Activated naive CD8-positive, alpha-beta T cell (primary cell): Measurements from ENCODE around the gene FEV.

ENCODE experiments used
- H3K27ac Mint-ChIP-seq: one replicate; pipeline ENCODE4 v1.8.0; 2021; ENCODE audit warnings: mixed read lengths
- H3K27me3 Mint-ChIP-seq: one replicate; pipeline ENCODE4 v1.8.0; 2021; ENCODE audit warnings: mixed read lengths
- H3K36me3 Mint-ChIP-seq: one replicate; pipeline ENCODE4 v1.8.0; 2021; ENCODE audit warnings: mixed read lengths
- H3K4me1 Mint-ChIP-seq: one replicate; pipeline ENCODE4 v1.8.0; 2021; ENCODE audit warnings: low read depth, mixed read lengths
- H3K4me3 Mint-ChIP-seq: one replicate; pipeline ENCODE4 v1.8.0; 2021; ENCODE audit warnings: mild to moderate bottlenecking, mixed read lengths
- H3K9me3 Mint-ChIP-seq: one replicate; pipeline ENCODE4 v1.8.0; 2021; ENCODE audit warnings: low read depth, mixed read lengths

FEV gene

DNA sequence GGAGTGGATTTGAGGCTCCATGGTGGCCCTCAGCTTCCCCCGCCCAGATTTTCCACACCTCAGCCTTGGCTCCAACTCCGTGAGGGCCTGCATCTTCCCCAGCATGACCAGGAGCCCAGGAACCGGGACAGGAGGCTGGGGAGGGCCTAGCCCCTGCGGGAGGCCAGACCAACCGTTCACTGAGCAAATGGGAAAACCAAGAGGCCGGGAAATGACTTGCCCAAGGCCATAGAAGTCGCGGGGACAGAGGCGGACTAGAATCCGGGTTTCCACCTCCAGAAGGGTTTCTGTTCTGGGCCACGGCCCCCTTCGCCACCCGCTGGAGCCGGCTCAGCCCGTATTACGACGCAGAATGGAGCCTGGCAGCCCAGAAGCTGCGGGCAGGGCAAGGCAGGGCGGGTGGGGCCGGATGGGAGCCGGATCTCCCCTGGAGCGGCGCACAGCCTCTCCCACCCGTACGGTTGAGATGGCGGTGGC lies 16.2 kb upstream of the FEV start:
- no peaks in the 10 kb centered on the region for H3K36me3 Mint-ChIP-seq
- peaks cover 32% of the 10 kb centered on the region for H3K27me3 Mint-ChIP-seq
- H3K4me3 Mint-ChIP-seq: peak overlapping the region; percentile 27

GRCh38 chr2:219000569-219000960 lies 15.6 kb upstream of the FEV start:
- H3K4me3 Mint-ChIP-seq: peak overlapping the region; percentile 27
- H3K27me3 Mint-ChIP-seq: peaks cover 34% of the 10 kb centered on the region
- H3K36me3 Mint-ChIP-seq: no peaks in the 10 kb centered on the region
- H3K9me3 Mint-ChIP-seq: no peaks in the 10 kb centered on the region
- no peak overlapping the region for H3K27ac Mint-ChIP-seq
- H3K4me1 Mint-ChIP-seq: peaks cover 10% of the 10 kb centered on the region

More for the DNA sequence above, 16.2 kb upstream of the FEV start:
- no peaks in the 10 kb centered on the region for H3K9me3 Mint-ChIP-seq
- H3K27ac Mint-ChIP-seq: no peak overlapping the region
- peaks cover 8% of the 10 kb centered on the region for H3K4me1 Mint-ChIP-seq

GRCh38 chr2:218999881-219000568 lies 15.0 kb upstream of the FEV start:
- H3K4me1 Mint-ChIP-seq: peaks cover 13% of the 10 kb centered on the region

GRCh38 chr2:218999021-218999880 lies 14.3 kb upstream of the FEV start:
- peaks cover 32% of the 10 kb centered on the region for H3K27me3 Mint-ChIP-seq
- no peak overlapping the region for H3K27ac Mint-ChIP-seq
- no peak overlapping the region for H3K4me3 Mint-ChIP-seq

More at GRCh38 chr2:218999881-219000568, 15.0 kb upstream of the FEV start:
- Mint-ChIP-seq H3K27me3 (peaks cover 35% of the 10 kb centered on the region), H3K36me3 (no peaks in the 10 kb centered on the region), H3K27ac (no peak overlapping the region), H3K4me3 (no peak overlapping the region), H3K9me3 (no peaks in the 10 kb centered on the region)

GRCh38 chr2:218998414-218999002 lies 13.5 kb upstream of the FEV start:
- peaks cover 13% of the 10 kb centered on the region for H3K4me1 Mint-ChIP-seq
- no peak overlapping the region for H3K4me3 Mint-ChIP-seq
- H3K36me3 Mint-ChIP-seq: no peaks in the 10 kb centered on the region
- H3K27me3 Mint-ChIP-seq: peaks cover 28% of the 10 kb centered on the region
- H3K27ac Mint-ChIP-seq: no peak overlapping the region
- no peaks in the 10 kb centered on the region for H3K9me3 Mint-ChIP-seq

More at GRCh38 chr2:218999021-218999880, 14.3 kb upstream of the FEV start:
- H3K9me3 Mint-ChIP-seq: no peaks in the 10 kb centered on the region
- peaks cover 13% of the 10 kb centered on the region for H3K4me1 Mint-ChIP-seq
- H3K36me3 Mint-ChIP-seq: no peaks in the 10 kb centered on the region

DNA sequence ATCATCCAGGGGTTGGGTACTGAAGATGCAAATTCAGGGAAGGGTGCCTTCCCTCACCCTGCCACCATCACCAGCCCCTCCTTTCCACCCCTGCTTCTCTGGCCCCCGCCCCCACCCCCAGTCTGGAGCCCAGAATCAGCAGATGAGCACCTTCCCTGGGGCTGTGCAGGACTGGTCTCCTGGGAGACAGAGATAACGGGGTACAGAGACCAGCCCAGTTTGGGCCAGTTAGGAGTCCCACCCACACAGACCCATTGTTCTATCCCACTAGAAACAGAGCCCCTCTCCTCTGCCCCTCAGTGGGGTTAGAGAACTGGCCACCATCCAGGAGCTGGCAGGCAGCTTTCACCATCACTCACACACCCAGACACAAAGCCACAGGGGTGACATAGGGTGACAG lies 12.7 kb upstream of the FEV start:
- Mint-ChIP-seq H3K4me1 (peaks cover 10% of the 10 kb centered on the region), H3K36me3 (no peaks in the 10 kb centered on the region), H3K27me3 (peaks cover 26% of the 10 kb centered on the region), H3K9me3 (no peaks in the 10 kb centered on the region), H3K27ac (no peak overlapping the region), H3K4me3 (no peak overlapping the region)

DNA sequence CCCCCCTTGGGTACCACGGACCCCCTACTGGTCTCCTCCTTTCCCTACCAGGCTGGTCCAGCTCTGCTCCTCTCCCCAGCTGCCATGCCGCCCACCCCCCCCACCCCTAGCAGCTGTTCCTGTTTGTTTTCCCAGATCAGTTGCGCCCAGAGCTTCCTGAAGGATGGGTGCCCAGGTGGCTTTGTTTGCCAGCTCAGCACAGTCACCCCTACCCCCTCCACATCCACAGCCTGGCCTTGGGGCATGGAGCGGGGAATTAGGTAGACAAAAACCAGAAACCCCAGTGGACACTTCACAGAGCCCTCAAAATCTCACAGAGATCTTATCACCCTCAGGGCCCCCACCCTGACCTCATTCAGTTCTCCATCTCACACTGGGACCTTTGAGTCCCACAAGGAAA lies 12.0 kb upstream of the FEV start:
- Mint-ChIP-seq H3K4me3 (no peak overlapping the region), H3K9me3 (no peaks in the 10 kb centered on the region), H3K27me3 (peaks cover 26% of the 10 kb centered on the region), H3K4me1 (peaks cover 9% of the 10 kb centered on the region), H3K36me3 (no peaks in the 10 kb centered on the region), H3K27ac (no peak overlapping the region)

GRCh38 chr2:218995972-218996711 lies 11.2 kb upstream of the FEV start:
- H3K27ac Mint-ChIP-seq: no peak overlapping the region
- H3K4me3 Mint-ChIP-seq: peak overlapping the region; percentile 47
- peaks cover 9% of the 10 kb centered on the region for H3K4me1 Mint-ChIP-seq
- H3K9me3 Mint-ChIP-seq: no peaks in the 10 kb centered on the region
- peaks cover 31% of the 10 kb centered on the region for H3K27me3 Mint-ChIP-seq
- H3K36me3 Mint-ChIP-seq: no peaks in the 10 kb centered on the region

GRCh38 chr2:218995561-218995960 lies 10.6 kb upstream of the FEV start:
- no peak overlapping the region for H3K4me3 Mint-ChIP-seq
- peak overlapping the region; percentile 46 for H3K27ac Mint-ChIP-seq
- H3K27me3 Mint-ChIP-seq: peaks cover 35% of the 10 kb centered on the region
- H3K9me3 Mint-ChIP-seq: no peaks in the 10 kb centered on the region
- H3K4me1 Mint-ChIP-seq: peaks cover 9% of the 10 kb centered on the region
- H3K36me3 Mint-ChIP-seq: no peaks in the 10 kb centered on the region

DNA sequence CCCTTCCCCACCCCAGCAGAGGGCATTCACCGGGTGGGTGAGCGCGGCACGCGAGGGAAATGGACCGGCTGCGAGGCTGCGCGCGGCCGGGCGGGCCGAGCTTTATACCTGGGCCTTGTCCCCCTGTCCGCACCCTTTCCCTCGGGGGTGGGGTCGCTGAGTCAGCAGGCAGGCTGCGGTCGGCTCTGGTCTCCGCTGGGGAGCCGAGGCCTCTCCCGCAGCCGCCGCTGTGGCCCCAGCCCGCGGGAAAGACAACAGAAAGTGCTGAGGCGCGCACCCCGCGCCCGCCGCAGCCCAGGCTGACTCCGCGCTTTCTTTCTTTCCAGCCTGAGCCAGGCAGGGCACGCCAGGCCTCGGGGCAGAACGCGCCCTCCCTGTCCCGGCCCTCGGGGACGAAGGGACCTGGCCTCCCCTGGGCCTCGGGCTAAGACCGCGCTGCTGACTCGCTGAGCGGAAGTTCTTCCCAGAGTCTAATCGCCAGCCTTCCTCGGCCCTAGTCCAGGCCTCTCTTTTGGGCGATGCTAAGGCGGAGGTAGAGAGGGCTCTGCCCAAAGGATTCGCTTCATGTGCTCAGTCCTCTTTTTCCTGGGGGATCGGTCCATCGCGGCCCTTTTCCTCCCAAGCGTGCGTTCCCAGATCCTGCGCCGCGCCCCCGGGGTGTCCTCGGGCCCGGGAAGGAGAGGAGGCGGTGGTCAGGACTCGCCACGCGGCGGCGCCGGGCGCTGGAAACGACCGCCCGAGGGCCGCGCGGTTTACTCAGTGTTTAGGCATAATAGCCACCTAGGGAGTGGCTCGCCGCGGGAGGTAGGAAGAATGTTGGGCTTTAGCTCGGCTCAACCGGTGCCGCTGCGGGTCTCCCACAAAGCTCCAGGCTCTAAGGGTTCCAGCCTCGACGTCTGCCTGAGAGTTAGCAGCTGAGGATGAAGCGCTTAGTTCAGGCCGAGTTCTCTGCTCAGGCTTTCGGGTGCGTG lies 8.6 kb upstream of the FEV start, which contains the start of gene CRYBA2:
Gene CRYBA2 (minus strand): TSS at position 78 of the 971 bp plus-strand sequence. CDS start 246 bp downstream, outside the sequence.
- H3K9me3 Mint-ChIP-seq: no peaks in the 10 kb centered on the region
- peaks cover 42% of the 10 kb centered on the region for H3K27me3 Mint-ChIP-seq
- peaks cover 9% of the 10 kb centered on the region for H3K4me1 Mint-ChIP-seq
- peak within 1 kb of the TSS; percentile 42 for H3K4me3 Mint-ChIP-seq
- H3K36me3 Mint-ChIP-seq: no peaks in the 10 kb centered on the region
- no peak within 1 kb of the TSS for H3K27ac Mint-ChIP-seq

DNA sequence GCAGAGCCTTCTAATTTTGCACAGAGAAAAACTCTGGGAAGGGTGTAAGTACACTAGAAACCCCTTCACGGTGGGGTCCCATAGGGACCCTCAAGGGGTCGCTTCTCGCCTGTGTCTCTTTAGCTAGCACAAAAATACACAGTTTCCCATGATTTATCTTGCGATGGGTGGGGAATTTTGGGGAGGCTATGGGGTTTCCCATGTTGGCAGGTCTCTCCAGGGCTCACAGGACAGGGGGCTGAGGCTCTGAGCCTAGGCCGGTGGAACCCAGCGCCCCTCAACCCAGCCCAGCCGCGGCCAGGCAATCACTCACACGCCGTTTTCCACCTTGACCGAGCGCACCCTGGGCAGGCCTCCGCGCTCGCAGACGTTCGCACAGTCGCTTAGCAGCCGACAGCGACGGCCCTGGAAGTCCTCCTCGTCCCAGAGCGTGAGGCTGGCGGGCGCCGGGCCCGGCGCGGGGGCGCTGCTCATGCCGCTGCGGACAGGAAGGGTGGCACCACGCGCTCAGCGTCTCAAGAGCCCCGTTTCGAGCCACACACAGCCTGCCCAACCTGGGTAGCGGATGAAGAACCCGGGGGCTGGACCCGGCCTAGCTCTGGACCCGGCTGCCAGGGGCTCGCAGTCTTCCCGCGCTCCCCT lies 7.8 kb upstream of the FEV start:
- Mint-ChIP-seq H3K9me3 (no peaks in the 10 kb centered on the region), H3K27me3 (peaks cover 38% of the 10 kb centered on the region), H3K27ac (no peak overlapping the region), H3K4me1 (peaks cover 9% of the 10 kb centered on the region), H3K4me3 (peak overlapping the region; percentile 42), H3K36me3 (no peaks in the 10 kb centered on the region)

DNA sequence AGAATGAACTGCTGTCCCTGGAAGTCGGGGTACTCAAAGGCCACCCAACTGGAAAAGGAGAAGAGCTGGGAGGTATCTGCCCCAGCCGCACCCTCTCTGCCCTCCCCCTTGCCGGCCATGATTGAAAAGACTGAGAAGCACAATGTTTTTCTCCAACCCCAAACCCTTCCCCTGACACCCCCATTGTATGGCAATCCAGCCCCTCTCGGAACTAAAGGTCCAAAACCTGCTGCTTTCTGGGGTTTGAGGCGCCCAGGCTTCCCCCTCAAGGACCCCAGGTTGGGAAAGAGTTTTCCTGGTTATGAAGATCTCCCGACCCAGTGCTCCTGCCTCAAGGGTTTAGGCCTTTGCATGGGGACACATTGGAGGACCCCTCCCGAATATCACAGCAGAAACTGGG lies 7.2 kb upstream of the FEV start:
- Mint-ChIP-seq H3K4me3 (no peak overlapping the region), H3K27me3 (peaks cover 38% of the 10 kb centered on the region), H3K36me3 (no peaks in the 10 kb centered on the region), H3K27ac (no peak overlapping the region), H3K4me1 (peaks cover 9% of the 10 kb centered on the region), H3K9me3 (no peaks in the 10 kb centered on the region)

DNA sequence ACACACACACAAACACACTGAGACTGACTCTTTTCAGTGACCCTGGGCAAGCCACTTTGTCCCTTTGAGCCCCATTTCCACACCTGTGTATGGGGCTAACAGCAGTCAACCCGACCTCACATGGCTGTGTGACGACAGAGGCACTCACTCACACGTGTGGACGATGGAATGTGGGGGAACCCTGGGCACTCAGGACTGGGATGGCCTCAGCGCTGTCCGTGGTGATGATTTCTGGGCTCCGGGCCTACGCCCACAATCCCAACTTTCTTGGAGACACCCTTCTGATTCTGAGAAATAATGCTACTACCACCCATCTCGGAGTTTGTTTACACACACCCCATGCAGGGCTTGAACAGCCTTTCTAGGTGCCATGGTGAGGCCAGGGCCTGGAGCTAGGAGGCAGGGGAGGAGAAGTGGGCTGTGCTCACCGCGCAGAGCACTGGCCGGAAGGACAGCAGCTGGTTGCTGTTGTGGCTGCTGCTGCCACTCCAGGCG lies 6.7 kb upstream of the FEV start:
- Mint-ChIP-seq H3K27me3 (peaks cover 39% of the 10 kb centered on the region), H3K4me1 (peaks cover 9% of the 10 kb centered on the region), H3K27ac (no peak overlapping the region), H3K9me3 (no peaks in the 10 kb centered on the region), H3K36me3 (no peaks in the 10 kb centered on the region), H3K4me3 (no peak overlapping the region)
